PC-9 (cell line): ENCODE results near the gene NDST3. TPM values are rescaled to one million over a fixed set of nuclear protein-coding genes. Genes with fewer than 3 reads are reported as not detected.

Experiments used
- BruUV-seq: library from RNA; stranded (reverse); fragments of 400-500 nt; replicated peaks from 2 replicates; lab custom pipeline; 2021; lab: Mats Ljungman, UMichigan
- CTCF ChIA-PET: fragments of 300-600 bp; sonication (Branson Sonifier 250); formaldehyde crosslinking; loops from one replicate; lab custom pipeline; 2022; ENCODE audit warnings: antibody characterized with exemption; lab: Charles Lee
- POLR2A ChIA-PET: fragments of 300-600 bp; sonication (Branson Sonifier 250); formaldehyde crosslinking; loops from one replicate; lab custom pipeline; 2022; ENCODE audit warnings: antibody characterized with exemption; ENCODE audit not compliant: unreplicated experiment; lab: Charles Lee
- DNase-seq, 2 experiments: peaks; one replicate each; pipeline versions ENCODE4 v3.0.0 to v3.0.0-alpha.2; 2015 to 2022; ENCODE audit warnings: mixed read lengths in 1 of 2
- H2AFZ ChIP-seq: fragments of 200-600 bp; sonication (generic); 2 replicates; pipeline ENCODE4 v1.8.1; 2017; ENCODE audit warnings: antibody characterized with exemption
- H3F3A ChIP-seq: fragments of 200-600 bp; sonication (generic); 2 replicates; pipeline ENCODE4 v1.8.1; 2017; ENCODE audit warnings: antibody characterized with exemption, mild to moderate bottlenecking, low read depth; ENCODE audit not compliant: insufficient read depth
- H3K27ac ChIP-seq: fragments of 200-600 bp; sonication (generic); 2 replicates; pipeline ENCODE4 v1.6.1; 2016; ENCODE audit warnings: mixed run types
- H3K27me3 ChIP-seq: fragments of 200-600 bp; sonication (generic); 2 replicates; pipeline ENCODE4 v1.6.1; 2016; ENCODE audit warnings: low read depth, mixed run types; ENCODE audit not compliant: insufficient read depth
- H3K36me3 ChIP-seq: fragments of 200-600 bp; sonication (generic); 2 replicates; pipeline ENCODE4 v1.6.1; 2016; ENCODE audit warnings: low read depth, mixed run types
- H3K4me1 ChIP-seq: fragments of 200-600 bp; sonication (generic); replicated peaks from 2 replicates; pipeline ENCODE4 v1.6.1; 2016; ENCODE audit warnings: mixed run types; ENCODE audit not compliant: insufficient read depth
- H3K4me2 ChIP-seq: fragments of 200-600 bp; sonication (generic); 2 replicates; pipeline ENCODE4 v1.6.1; 2017; ENCODE audit warnings: mixed run types
- H3K4me3 ChIP-seq: fragments of 200-600 bp; sonication (generic); 2 replicates; pipeline ENCODE4 v1.6.1; 2016; ENCODE audit warnings: mixed run types
- H3K79me2 ChIP-seq: fragments of 200-600 bp; sonication (generic); 2 replicates; pipeline ENCODE4 v1.6.1; 2017; ENCODE audit warnings: low read depth, mixed run types
- H3K9me2 ChIP-seq: fragments of 200-600 bp; sonication (generic); 2 replicates; pipeline ENCODE4 v1.8.1; 2017; ENCODE audit warnings: mild to moderate bottlenecking; ENCODE audit not compliant: insufficient read depth
- H3K9me3 ChIP-seq: fragments of 200-600 bp; sonication (generic); 2 replicates; pipeline ENCODE4 v1.8.1; 2016; ENCODE audit warnings: low read depth; ENCODE audit not compliant: insufficient read depth
- H4K20me1 ChIP-seq: fragments of 200-600 bp; sonication (generic); 2 replicates; pipeline ENCODE4 v1.8.1; 2017; ENCODE audit not compliant: insufficient read depth
- CTCF ChIP-seq: fragments of 200-600 bp; sonication (generic); conservative IDR thresholded peaks from 2 replicates; pipeline ENCODE4 v1.6.1; 2017; ENCODE audit warnings: mixed run types, antibody characterized with exemption, mild to moderate bottlenecking, moderate library complexity
- EZH2 ChIP-seq: fragments of 200-600 bp; sonication (generic); IDR thresholded peaks from 2 replicates; pipeline ENCODE4 v1.8.0; 2017; ENCODE audit warnings: antibody characterized with exemption, low read depth
- intact Hi-C: fragments of 100-400 bp; cut with micrococcal nuclease; formaldehyde crosslinking; loops from one replicate; pipeline ENCODE4 v1.10.0; 2022; ENCODE audit not compliant: unreplicated experiment
- total RNA-seq: library from RNA; stranded (reverse); gene quantifications from 2 replicates; pipeline ENCODE4 v1.2.3, GENCODE V29; 2021

NDST3 gene
- total RNA-seq, 1 experiment from 2014 or later, result 0.15 TPM

- Histone ChIP-seq H3K27me3 (no peaks in the 10 kb centered on the region), H3K36me3 (no peaks in the 10 kb centered on the region), H3F3A (no peaks in the 10 kb centered on the region), H3K4me3 (no peak overlapping the region), H4K20me1 (no peaks in the 10 kb centered on the region), H3K9me3 (no peaks in the 10 kb centered on the region), H3K27ac (no peak overlapping the region), H3K9me2 (no peaks in the 10 kb centered on the region), H3K4me2 (no peak overlapping the region), H3K4me1 (no peaks in the 10 kb centered on the region), H3K79me2 (no peaks in the 10 kb centered on the region), H2AFZ (no peak overlapping the region)
- intact Hi-C loops, result no loop called here
- ChIA-PET POLR2A (no interaction called here), CTCF (no interaction called here)
- TF ChIP-seq EZH2 (no peak), CTCF (no peak)
- no TSS peak for BruUV-seq
- DNase-seq, result no peak
Measured at GRCh38 chr4:118124997-118125396, 90.7 kb downstream of the NDST3 start.

DNA sequence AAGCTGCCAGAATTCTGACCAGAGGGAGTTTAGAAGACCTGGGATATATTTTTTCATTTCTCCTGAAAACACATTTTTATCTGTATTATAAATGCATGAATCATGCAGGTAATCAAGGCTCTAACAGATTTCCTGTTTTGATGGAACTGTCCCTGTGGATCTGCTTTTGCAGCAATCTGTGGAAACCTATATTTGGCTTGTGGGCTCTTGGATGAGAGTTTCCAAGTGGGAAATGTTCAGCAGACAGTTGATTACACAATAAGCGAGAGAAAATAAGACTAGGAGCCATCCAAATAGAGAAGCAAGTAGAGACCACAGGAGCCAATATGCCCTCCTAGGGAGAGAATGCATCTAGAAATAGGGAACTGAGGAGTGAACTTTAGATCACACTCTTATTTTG is 105.0 kb downstream of the NDST3 start:
- H4K20me1 ChIP-seq, result no peaks in the 10 kb centered on the region
- H3K4me1 ChIP-seq, result no peaks in the 10 kb centered on the region
- DNase-seq, result no peak
- no peak overlapping the region for H2AFZ ChIP-seq
- H3K27ac ChIP-seq, result no peak overlapping the region
- no TSS peak for BruUV-seq
- ChIA-PET CTCF (no interaction called here), POLR2A (no interaction called here)
- H3K9me2 ChIP-seq, result no peaks in the 10 kb centered on the region
- no peak overlapping the region for H3K4me2 ChIP-seq
- intact Hi-C loops, result no loop called here
- H3K9me3 ChIP-seq, result no peaks in the 10 kb centered on the region
- H3K36me3 ChIP-seq, result no peaks in the 10 kb centered on the region
- H3K79me2 ChIP-seq, result no peaks in the 10 kb centered on the region
- no peaks in the 10 kb centered on the region for H3F3A ChIP-seq
- H3K27me3 ChIP-seq, result no peaks in the 10 kb centered on the region
- H3K4me3 ChIP-seq, result no peak overlapping the region
- TF ChIP-seq CTCF (no peak), EZH2 (no peak)

DNA sequence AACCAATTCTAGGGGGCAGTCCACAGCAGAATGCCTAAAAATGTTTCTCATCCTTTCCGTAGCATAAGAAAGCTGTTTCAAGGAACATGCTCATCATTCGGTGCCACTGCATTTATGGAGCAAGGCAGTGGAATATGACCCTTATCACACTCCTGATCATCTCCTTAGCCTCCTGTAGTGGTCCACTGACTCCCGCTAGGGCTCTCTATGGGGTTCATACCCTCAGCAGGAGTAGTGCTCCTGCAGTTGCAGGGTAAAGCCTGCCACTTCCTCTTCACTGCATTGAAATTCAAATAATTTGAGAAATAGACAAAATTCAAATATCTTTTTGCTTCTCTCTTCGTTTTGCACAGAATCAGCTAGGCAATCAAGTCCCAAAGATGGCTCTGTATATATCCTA is 107.0 kb downstream of the NDST3 start:
- intact Hi-C loops, result no loop called here
- Histone ChIP-seq H3K4me2 (no peak overlapping the region), H3K4me1 (no peaks in the 10 kb centered on the region), H3K9me3 (no peaks in the 10 kb centered on the region), H3K27ac (no peak overlapping the region), H3K36me3 (no peaks in the 10 kb centered on the region), H3K4me3 (no peak overlapping the region), H3F3A (no peaks in the 10 kb centered on the region), H3K27me3 (no peaks in the 10 kb centered on the region), H3K9me2 (no peaks in the 10 kb centered on the region), H2AFZ (no peak overlapping the region), H3K79me2 (no peaks in the 10 kb centered on the region), H4K20me1 (no peaks in the 10 kb centered on the region)
- CTCF ChIA-PET, result no interaction called here
- POLR2A ChIA-PET, result no interaction called here
- BruUV-seq, result no TSS peak
- no peak for TF ChIP-seq CTCF
- TF ChIP-seq EZH2, result no peak
- no peak for DNase-seq
